ENCODE measurements around the gene SOX6.

The SOX6 gene

DNA sequence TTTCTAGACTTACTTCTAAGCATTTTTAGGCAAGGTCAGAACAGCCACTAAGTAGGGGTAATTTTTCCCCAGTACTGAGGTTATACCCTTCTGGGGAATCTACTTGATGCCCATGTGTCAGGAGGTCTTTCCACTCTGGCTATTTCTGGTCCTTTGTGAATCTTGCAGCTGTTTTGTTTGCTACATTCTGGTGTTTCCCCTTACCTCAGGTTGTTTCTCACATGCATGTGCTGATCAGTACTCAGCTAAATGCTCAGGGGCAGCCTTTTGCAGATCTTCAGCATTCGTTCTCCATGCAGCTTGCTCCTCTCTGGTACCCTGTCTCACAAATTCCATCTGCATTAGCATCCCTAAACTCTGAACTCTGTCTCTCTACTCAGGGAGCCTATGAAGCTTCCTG is 303.6 kb downstream of the SOX6 start:
- H3K4me3 ChIP-seq (ENCODE audit: low read length) = no peak overlapping the region
- no peaks in the 10 kb centered on the region for H3K79me2 ChIP-seq (ENCODE audit: low read length)
- no peaks in the 10 kb centered on the region for H3K36me3 ChIP-seq (replicated peaks; ENCODE audit: low read depth, low read length)

GRCh38 chr11:16049611-16050010 is 306.7 kb downstream of the SOX6 start:
- Histone ChIP-seq H3K36me3 (replicated peaks; ENCODE audit: low read depth, low read length) (no peaks in the 10 kb centered on the region), H3K4me3 (ENCODE audit: low read length) (no peak overlapping the region), H4K20me1 (ENCODE audit: insufficient read depth, low read length) (no peaks in the 10 kb centered on the region), H3K27ac (ENCODE audit: low read length) (no peak overlapping the region), H3K4me1 (ENCODE audit: low read length) (no peaks in the 10 kb centered on the region), H3K79me2 (ENCODE audit: low read length) (no peaks in the 10 kb centered on the region), H2AFZ (ENCODE audit: low read depth, low read length) (no peak overlapping the region), H3K4me2 (ENCODE audit: low read length) (no peak overlapping the region), H3K9me3 (ENCODE audit: insufficient read depth, low read length) (no peaks in the 10 kb centered on the region), H3K9ac (ENCODE audit: low read length) (no peak overlapping the region), H3K27me3 (ENCODE audit: low read depth, low read length) (no peaks in the 10 kb centered on the region)
- TF ChIP-seq, protein P1, sequence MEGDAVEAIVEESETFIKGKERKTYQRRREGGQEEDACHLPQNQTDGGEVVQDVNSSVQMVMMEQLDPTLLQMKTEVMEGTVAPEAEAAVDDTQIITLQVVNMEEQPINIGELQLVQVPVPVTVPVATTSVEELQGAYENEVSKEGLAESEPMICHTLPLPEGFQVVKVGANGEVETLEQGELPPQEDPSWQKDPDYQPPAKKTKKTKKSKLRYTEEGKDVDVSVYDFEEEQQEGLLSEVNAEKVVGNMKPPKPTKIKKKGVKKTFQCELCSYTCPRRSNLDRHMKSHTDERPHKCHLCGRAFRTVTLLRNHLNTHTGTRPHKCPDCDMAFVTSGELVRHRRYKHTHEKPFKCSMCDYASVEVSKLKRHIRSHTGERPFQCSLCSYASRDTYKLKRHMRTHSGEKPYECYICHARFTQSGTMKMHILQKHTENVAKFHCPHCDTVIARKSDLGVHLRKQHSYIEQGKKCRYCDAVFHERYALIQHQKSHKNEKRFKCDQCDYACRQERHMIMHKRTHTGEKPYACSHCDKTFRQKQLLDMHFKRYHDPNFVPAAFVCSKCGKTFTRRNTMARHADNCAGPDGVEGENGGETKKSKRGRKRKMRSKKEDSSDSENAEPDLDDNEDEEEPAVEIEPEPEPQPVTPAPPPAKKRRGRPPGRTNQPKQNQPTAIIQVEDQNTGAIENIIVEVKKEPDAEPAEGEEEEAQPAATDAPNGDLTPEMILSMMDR (IDR thresholded peaks at IDR 0.05; ENCODE audit: low read depth, low read length) = no peak
- no peak for TF ChIP-seq EZH2phosphoT487 (IDR thresholded peaks at IDR 0.05; ENCODE audit: low read depth)

More for the DNA sequence above, 303.6 kb downstream of the SOX6 start:
- H3K27ac ChIP-seq (ENCODE audit: low read length) = no peak overlapping the region
- no peaks in the 10 kb centered on the region for H3K4me1 ChIP-seq (ENCODE audit: low read length)
- no peaks in the 10 kb centered on the region for H3K9me3 ChIP-seq (ENCODE audit: insufficient read depth, low read length)
- H3K4me2 ChIP-seq (ENCODE audit: low read length) = no peak overlapping the region
- TF ChIP-seq, protein P1 (IDR thresholded peaks at IDR 0.05; ENCODE audit: low read depth, low read length) = no peak
- no peak for TF ChIP-seq EZH2phosphoT487 (IDR thresholded peaks at IDR 0.05; ENCODE audit: low read depth)
- H2AFZ ChIP-seq (ENCODE audit: low read depth, low read length) = no peak overlapping the region
- H3K27me3 ChIP-seq (ENCODE audit: low read depth, low read length) = no peaks in the 10 kb centered on the region
- H3K9ac ChIP-seq (ENCODE audit: low read length) = no peak overlapping the region
- no peaks in the 10 kb centered on the region for H4K20me1 ChIP-seq (ENCODE audit: insufficient read depth, low read length)

GRCh38 chr11:16047073-16047472 is 309.3 kb downstream of the SOX6 start:
- H3K79me2 ChIP-seq (ENCODE audit: low read length) = no peaks in the 10 kb centered on the region

DNA sequence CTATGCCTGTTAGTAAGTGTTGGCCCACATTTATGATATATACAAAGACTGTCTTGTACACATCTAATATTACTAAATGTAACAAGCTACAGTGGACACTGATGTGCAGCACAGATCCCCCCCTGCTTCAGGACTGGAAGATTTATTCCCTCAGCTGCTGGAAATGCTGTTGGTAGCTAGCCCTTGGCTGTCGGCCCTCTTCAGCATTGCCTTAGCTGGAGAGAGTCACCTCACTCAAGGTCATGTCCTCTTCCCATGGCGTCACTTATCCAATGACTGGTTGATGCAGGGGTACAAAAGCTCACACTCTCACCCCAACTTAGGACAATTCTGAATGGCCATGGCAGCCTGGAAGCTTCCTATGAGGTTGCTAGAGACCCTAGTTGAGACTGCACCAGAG is 312.7 kb downstream of the SOX6 start:
- TF ChIP-seq EZH2phosphoT487 (IDR thresholded peaks at IDR 0.05; ENCODE audit: low read depth) = no peak
- TF ChIP-seq, protein P1 (IDR thresholded peaks at IDR 0.05; ENCODE audit: low read depth, low read length) = no peak

More at GRCh38 chr11:16047073-16047472, 309.3 kb downstream of the SOX6 start:
- no peaks in the 10 kb centered on the region for H4K20me1 ChIP-seq (ENCODE audit: insufficient read depth, low read length)
- H3K9me3 ChIP-seq (ENCODE audit: insufficient read depth, low read length) = no peaks in the 10 kb centered on the region
- no peak overlapping the region for H3K4me2 ChIP-seq (ENCODE audit: low read length)
- no peaks in the 10 kb centered on the region for H3K27me3 ChIP-seq (ENCODE audit: low read depth, low read length)
- no peaks in the 10 kb centered on the region for H3K4me1 ChIP-seq (ENCODE audit: low read length)
- no peak overlapping the region for H3K27ac ChIP-seq (ENCODE audit: low read length)
- H3K4me3 ChIP-seq (ENCODE audit: low read length) = no peak overlapping the region
- no peak overlapping the region for H3K9ac ChIP-seq (ENCODE audit: low read length)
- TF ChIP-seq EZH2phosphoT487 (IDR thresholded peaks at IDR 0.05; ENCODE audit: low read depth) = no peak
- TF ChIP-seq, protein P1 (IDR thresholded peaks at IDR 0.05; ENCODE audit: low read depth, low read length) = no peak
- H3K36me3 ChIP-seq (replicated peaks; ENCODE audit: low read depth, low read length) = no peaks in the 10 kb centered on the region
- no peak overlapping the region for H2AFZ ChIP-seq (ENCODE audit: low read depth, low read length)

More for the DNA sequence above, 312.7 kb downstream of the SOX6 start:
- Histone ChIP-seq H4K20me1 (ENCODE audit: insufficient read depth, low read length) (no peaks in the 10 kb centered on the region), H3K9me3 (ENCODE audit: insufficient read depth, low read length) (no peaks in the 10 kb centered on the region), H3K27ac (ENCODE audit: low read length) (no peak overlapping the region), H3K4me3 (ENCODE audit: low read length) (no peak overlapping the region), H3K4me2 (ENCODE audit: low read length) (no peak overlapping the region), H2AFZ (ENCODE audit: low read depth, low read length) (no peak overlapping the region), H3K36me3 (replicated peaks; ENCODE audit: low read depth, low read length) (no peaks in the 10 kb centered on the region), H3K27me3 (ENCODE audit: low read depth, low read length) (no peaks in the 10 kb centered on the region), H3K9ac (ENCODE audit: low read length) (no peak overlapping the region), H3K4me1 (ENCODE audit: low read length) (no peaks in the 10 kb centered on the region), H3K79me2 (ENCODE audit: low read length) (no peaks in the 10 kb centered on the region)
